Brain microvascular endothelial cell (primary cell): Measurements from ENCODE around the gene ABCG1.

Experiments used
- DNase-seq: peaks from one replicate; pipeline ENCODE4 v3.0.0-alpha.2; 2020
- H3K27ac ChIP-seq: fragments of 250-450 bp; sonication (Bioruptor Pico); 2 replicates; pipeline ENCODE4 v1.5.1; 2020; ENCODE audit warnings: mild to moderate bottlenecking, moderate library complexity
- H3K27me3 ChIP-seq: fragments of 250-450 bp; sonication (Bioruptor Pico); replicated peaks from 2 replicates; pipeline ENCODE4 v1.5.1; 2020; ENCODE audit warnings: mild to moderate bottlenecking
- H3K36me3 ChIP-seq: fragments of 250-450 bp; sonication (Bioruptor Pico); replicated peaks from 2 replicates; pipeline ENCODE4 v1.5.1; 2020; ENCODE audit warnings: mild to moderate bottlenecking
- H3K4me3 ChIP-seq: 2 replicates; pipeline ENCODE4 v1.5.1; 2011; ENCODE audit warnings: low read depth, mild to moderate bottlenecking, control low read depth, low read length, moderate library complexity
- in situ Hi-C: cut with HindIII; loops from 2 replicates; pipeline ENCODE4 v1.10.0; 2017; ENCODE audit warnings: low sequenced_read_pairs, low pct_ligation_motif_present
- TF ChIP-seq, protein P1 (sequence below): IDR thresholded peaks from 2 replicates; pipeline ENCODE4 v1.5.1; 2011; ENCODE audit warnings: low read depth, mild to moderate bottlenecking, moderate library complexity, low read length, control low read depth, inconsistent platforms; ENCODE audit errors: missing control alignments

ABCG1 gene

DNA sequence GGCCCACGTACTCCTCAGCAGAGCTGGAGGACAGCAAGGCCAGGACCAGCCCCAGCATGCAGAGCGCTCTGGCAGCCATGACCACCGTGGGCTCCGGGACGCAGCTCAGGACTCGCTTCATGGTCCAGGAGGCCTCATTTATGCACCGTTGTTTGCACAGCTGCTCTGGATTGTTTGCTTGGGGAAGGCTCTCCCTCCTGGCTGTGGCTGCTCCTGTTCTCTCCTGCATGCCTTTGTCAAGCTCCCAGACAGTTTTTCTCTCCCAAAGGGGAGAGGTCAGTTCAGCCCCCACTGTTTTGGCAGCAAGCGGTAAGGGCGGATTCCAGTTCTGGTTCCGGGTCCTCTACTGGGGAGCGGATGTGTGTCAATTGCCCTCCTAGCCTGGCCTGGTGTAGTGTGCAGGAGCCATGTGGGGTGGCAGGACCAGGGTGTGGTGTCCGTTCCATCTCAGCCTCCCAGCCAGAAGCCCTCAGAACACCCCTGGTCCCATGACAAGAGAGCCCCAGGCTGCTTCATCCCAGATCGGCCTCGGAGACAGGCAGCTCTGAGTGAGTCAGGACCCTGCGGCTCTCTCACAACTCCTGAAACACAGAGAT lies 96.5 kb downstream of the ABCG1 start, which contains the start of gene TFF3:
Gene TFF3, minus strand, starts transcription at position 114 of the 596 bp plus-strand sequence. Its CDS starts 35 bp downstream, at position 79.
- H3K27ac ChIP-seq, result no peak within 1 kb of the TSS
- H3K36me3 ChIP-seq, result no peaks in the 10 kb centered on the region
- H3K4me3 ChIP-seq, result no peak within 1 kb of the TSS
- no peak for DNase-seq
- TF ChIP-seq, protein P1, sequence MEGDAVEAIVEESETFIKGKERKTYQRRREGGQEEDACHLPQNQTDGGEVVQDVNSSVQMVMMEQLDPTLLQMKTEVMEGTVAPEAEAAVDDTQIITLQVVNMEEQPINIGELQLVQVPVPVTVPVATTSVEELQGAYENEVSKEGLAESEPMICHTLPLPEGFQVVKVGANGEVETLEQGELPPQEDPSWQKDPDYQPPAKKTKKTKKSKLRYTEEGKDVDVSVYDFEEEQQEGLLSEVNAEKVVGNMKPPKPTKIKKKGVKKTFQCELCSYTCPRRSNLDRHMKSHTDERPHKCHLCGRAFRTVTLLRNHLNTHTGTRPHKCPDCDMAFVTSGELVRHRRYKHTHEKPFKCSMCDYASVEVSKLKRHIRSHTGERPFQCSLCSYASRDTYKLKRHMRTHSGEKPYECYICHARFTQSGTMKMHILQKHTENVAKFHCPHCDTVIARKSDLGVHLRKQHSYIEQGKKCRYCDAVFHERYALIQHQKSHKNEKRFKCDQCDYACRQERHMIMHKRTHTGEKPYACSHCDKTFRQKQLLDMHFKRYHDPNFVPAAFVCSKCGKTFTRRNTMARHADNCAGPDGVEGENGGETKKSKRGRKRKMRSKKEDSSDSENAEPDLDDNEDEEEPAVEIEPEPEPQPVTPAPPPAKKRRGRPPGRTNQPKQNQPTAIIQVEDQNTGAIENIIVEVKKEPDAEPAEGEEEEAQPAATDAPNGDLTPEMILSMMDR, result no peak
- in situ Hi-C loops, result no loop called here
- H3K27me3 ChIP-seq, result no peaks in the 10 kb centered on the region

DNA sequence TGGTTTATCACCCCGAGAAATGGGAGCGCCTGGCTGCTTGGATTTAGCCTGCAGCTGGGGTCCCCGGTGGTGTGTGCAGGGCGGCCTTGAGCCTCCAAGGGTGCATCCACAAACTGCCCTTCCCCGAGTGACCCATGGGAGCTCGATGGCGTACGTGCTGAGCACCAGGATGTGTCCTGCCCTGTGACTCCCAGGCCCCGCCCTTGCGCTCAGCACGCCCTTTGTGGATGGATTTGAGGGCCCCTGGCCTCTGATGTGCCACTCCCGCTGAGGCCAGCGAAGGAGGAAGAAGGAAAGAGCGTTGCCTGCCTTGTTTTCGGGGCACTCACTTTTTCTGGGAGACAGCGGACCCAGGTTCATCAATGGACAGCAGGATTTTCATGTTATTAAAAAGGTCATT lies 98.0 kb downstream of the ABCG1 start:
- TF ChIP-seq, protein P1, result no peak
- Histone ChIP-seq H3K4me3 (no peak overlapping the region), H3K27ac (no peak overlapping the region), H3K27me3 (no peaks in the 10 kb centered on the region), H3K36me3 (no peaks in the 10 kb centered on the region)
- in situ Hi-C loops, result no loop called here
- DNase-seq, result no peak

DNA sequence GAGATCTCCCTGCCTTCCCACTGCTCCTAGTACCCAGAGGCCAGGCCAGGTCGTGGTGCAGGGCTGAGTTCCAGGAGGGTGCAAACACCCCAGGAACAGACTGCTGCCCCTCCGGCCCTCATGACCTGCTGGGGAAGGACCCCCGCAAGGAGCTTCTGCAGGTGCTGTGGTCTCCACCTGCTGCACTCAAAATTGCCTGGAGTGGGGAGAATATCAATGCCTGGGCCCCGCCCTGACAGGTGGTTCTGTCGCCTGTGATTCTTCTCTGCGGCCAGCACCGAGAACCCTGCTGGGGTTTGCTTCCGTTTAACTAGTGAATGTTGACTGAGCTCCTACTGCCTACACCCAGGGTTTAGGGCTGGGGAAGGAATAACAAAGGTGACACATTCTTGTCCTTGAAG lies 98.4 kb downstream of the ABCG1 start:
- DNase-seq, result no peak
- in situ Hi-C loops, result no loop called here
- no peak overlapping the region for H3K27ac ChIP-seq
- no peaks in the 10 kb centered on the region for H3K27me3 ChIP-seq
- H3K4me3 ChIP-seq, result no peak overlapping the region
- no peaks in the 10 kb centered on the region for H3K36me3 ChIP-seq
- TF ChIP-seq, protein P1, result no peak

GRCh38 chr21:42317826-42318746 lies 99.1 kb downstream of the ABCG1 start:
- Histone ChIP-seq H3K4me3 (no peak overlapping the region), H3K36me3 (no peaks in the 10 kb centered on the region), H3K27ac (no peak overlapping the region), H3K27me3 (no peaks in the 10 kb centered on the region)
- TF ChIP-seq, protein P1, result no peak
- no peak for DNase-seq
- in situ Hi-C loops, result no loop called here

GRCh38 chr21:42319376-42319775 lies 100.4 kb downstream of the ABCG1 start:
- Histone ChIP-seq H3K4me3 (no peak overlapping the region), H3K27me3 (no peaks in the 10 kb centered on the region), H3K36me3 (no peaks in the 10 kb centered on the region), H3K27ac (no peak overlapping the region)
- TF ChIP-seq, protein P1, result no peak
- DNase-seq, result no peak
- in situ Hi-C loops, result no loop called here
